ENCODE data around the gene MAP2K5. TPM values are rescaled to one million over a fixed set of nuclear protein-coding genes. Genes with fewer than 3 reads are reported as not detected.

MAP2K5 gene
- total and polyA plus RNA-seq, 9 of the 15 experiments (the other 6 are each of a cell fraction or from before 2014, with no cell fraction given), result 0.41 to 16.5 (median 7.5) TPM

DNA sequence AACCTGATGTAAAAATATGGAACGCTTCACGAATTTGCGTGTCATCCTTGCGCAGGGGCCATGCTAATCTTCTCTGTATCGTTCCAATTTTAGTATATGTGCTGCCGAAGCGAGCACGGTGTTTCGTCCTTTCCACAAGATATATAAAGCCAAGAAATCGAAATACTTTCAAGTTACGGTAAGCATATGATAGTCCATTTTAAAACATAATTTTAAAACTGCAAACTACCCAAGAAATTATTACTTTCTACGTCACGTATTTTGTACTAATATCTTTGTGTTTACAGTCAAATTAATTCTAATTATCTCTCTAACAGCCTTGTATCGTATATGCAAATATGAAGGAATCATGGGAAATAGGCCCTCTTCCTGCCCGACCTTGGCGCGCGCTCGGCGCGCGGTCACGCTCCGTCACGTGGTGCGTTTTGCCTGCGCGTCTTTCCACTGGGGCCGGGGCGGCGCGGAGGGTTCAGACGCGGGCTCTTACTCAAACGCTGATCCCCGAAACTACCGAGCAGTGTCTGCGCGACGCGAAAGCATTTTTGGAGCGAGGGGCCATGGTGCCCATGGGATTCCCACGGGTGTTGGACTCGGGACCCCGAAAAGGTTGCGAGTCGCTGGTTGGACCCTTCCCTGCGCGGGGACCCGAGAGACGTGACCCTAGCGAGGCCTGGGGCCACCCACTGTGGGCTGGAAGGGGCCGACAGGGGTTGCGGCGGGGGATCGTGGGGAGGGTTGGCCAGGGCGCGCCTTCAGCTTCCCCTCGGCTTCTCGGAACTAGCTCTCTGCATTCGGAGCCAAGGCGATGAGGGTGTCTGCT is 297.6 kb downstream of the MAP2K5 start, which contains the start of gene RNU6-1 (continued):
- TF ChIP-seq ZNF217 (CRISPR knock-in tag; IDR thresholded peaks at IDR 0.05) (no peak), ZNF140 (CRISPR knock-in tag; IDR thresholded peaks at IDR 0.05) (no peak), CHCHD3 (CRISPR knock-in tag; IDR thresholded peaks at IDR 0.05) (no peak), ZNF583 (CRISPR knock-in tag; IDR thresholded peaks at IDR 0.05) (no peak), FOXK2 (conservative IDR thresholded peaks at IDR 0.05 in 1 of 2, IDR thresholded peaks at IDR 0.05 in 1 of 2; ENCODE audit: low read depth in 2 of 2) (peak; percentile 57 to 64), SLC30A9 (CRISPR knock-in tag; IDR thresholded peaks at IDR 0.05) (no peak), SIN3A (IDR thresholded peaks at IDR 0.05; ENCODE audit: borderline replicate concordance in 2 of 2, control insufficient read depth in 1 of 2, low read depth in 2 of 2, low read length in 2 of 2) (0 out of 4 replicates have a peak, but pooled peaks of 1 of the 2 experiments have one; percentile 15), KLF1 (tag; IDR thresholded peaks at IDR 0.05) (no peak), FOXP1 (CRISPR knock-in tag; IDR thresholded peaks at IDR 0.05) (peak; percentile 52; the same call in 1 of the 2 replicates), CTBP1 (IDR thresholded peaks at IDR 0.05; ENCODE audit: borderline replicate concordance) (peak; percentile 17; the same call in 1 of the 2 replicates), RBM25 (IDR thresholded peaks at IDR 0.05; ENCODE audit: low read depth, low read length, severe bottlenecking) (no peak), SPI1 (IDR thresholded peaks at IDR 0.05; ENCODE audit: borderline replicate concordance, low read depth, low read length) (no peak), TAF7 (tag; IDR thresholded peaks at IDR 0.05) (peak; percentile 81), MTA3 (IDR thresholded peaks at IDR 0.05; ENCODE audit: borderline replicate concordance) (no peak), CBX3 (IDR thresholded peaks at IDR 0.05; ENCODE audit: borderline replicate concordance in 1 of 2, low read length in 2 of 2) (peak in 1 of 2 experiments; percentile 13; a peak in 1 of 3 replicates), E2F3 (CRISPR knock-in tag; IDR thresholded peaks at IDR 0.05) (no peak), ZNF431 (CRISPR knock-in tag; IDR thresholded peaks at IDR 0.05) (no peak; the same call in 1 of the 2 replicates), TCFL5 (CRISPR knock-in tag; conservative IDR thresholded peaks at IDR 0.05) (no peak), PURB (CRISPR knock-in tag; IDR thresholded peaks at IDR 0.05; ENCODE audit: low read depth) (no peak), BRD4 (IDR thresholded peaks at IDR 0.05) (peak; percentile 5; the same call in 1 of the 2 replicates), ZNF282 (CRISPR knock-in tag; IDR thresholded peaks at IDR 0.05) (no peak), GTF2A2 (tag; IDR thresholded peaks at IDR 0.05) (no peak)
- TF ChIP-seq, protein P1, sequence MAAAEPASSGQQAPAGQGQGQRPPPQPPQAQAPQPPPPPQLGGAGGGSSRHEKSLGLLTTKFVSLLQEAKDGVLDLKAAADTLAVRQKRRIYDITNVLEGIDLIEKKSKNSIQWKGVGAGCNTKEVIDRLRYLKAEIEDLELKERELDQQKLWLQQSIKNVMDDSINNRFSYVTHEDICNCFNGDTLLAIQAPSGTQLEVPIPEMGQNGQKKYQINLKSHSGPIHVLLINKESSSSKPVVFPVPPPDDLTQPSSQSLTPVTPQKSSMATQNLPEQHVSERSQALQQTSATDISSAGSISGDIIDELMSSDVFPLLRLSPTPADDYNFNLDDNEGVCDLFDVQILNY (CRISPR knock-in tag; IDR thresholded peaks at IDR 0.05), result no peak
- TF ChIP-seq, protein P2, sequence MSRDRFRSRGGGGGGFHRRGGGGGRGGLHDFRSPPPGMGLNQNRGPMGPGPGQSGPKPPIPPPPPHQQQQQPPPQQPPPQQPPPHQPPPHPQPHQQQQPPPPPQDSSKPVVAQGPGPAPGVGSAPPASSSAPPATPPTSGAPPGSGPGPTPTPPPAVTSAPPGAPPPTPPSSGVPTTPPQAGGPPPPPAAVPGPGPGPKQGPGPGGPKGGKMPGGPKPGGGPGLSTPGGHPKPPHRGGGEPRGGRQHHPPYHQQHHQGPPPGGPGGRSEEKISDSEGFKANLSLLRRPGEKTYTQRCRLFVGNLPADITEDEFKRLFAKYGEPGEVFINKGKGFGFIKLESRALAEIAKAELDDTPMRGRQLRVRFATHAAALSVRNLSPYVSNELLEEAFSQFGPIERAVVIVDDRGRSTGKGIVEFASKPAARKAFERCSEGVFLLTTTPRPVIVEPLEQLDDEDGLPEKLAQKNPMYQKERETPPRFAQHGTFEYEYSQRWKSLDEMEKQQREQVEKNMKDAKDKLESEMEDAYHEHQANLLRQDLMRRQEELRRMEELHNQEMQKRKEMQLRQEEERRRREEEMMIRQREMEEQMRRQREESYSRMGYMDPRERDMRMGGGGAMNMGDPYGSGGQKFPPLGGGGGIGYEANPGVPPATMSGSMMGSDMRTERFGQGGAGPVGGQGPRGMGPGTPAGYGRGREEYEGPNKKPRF (IDR thresholded peaks at IDR 0.05; ENCODE audit: low read depth, low read length), result no peak
- TF ChIP-seq, protein P3, sequence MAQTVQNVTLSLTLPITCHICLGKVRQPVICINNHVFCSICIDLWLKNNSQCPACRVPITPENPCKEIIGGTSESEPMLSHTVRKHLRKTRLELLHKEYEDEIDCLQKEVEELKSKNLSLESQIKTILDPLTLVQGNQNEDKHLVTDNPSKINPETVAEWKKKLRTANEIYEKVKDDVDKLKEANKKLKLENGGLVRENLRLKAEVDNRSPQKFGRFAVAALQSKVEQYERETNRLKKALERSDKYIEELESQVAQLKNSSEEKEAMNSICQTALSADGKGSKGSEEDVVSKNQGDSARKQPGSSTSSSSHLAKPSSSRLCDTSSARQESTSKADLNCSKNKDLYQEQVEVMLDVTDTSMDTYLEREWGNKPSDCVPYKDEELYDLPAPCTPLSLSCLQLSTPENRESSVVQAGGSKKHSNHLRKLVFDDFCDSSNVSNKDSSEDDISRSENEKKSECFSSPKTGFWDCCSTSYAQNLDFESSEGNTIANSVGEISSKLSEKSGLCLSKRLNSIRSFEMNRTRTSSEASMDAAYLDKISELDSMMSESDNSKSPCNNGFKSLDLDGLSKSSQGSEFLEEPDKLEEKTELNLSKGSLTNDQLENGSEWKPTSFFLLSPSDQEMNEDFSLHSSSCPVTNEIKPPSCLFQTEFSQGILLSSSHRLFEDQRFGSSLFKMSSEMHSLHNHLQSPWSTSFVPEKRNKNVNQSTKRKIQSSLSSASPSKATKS (CRISPR knock-in tag; IDR thresholded peaks at IDR 0.05), result no peak
